Tongue (tissue), 2 donors: ENCODE measurements around the gene APELA. TPM values are rescaled to one million over a fixed set of nuclear protein-coding genes. Genes with fewer than 3 reads are reported as not detected.
"Not testable (repeated sequence)": the region's sequence is repeated elsewhere in the genome, so short reads cannot be mapped to it uniquely, and the experiment has no call there.

Experiments
- DNase-seq: peaks from one replicate; pipeline ENCODE4 v3.0.0-alpha.2; 2015
- total RNA-seq: library from RNA; depleted of rRNA; stranded (reverse); fragments of >200 nt; gene quantifications from one replicate; pipeline ENCODE4 v1.2.3, GENCODE V29; 2014

The APELA gene, protein sequence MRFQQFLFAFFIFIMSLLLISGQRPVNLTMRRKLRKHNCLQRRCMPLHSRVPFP
- not detected for total RNA-seq

DNA sequence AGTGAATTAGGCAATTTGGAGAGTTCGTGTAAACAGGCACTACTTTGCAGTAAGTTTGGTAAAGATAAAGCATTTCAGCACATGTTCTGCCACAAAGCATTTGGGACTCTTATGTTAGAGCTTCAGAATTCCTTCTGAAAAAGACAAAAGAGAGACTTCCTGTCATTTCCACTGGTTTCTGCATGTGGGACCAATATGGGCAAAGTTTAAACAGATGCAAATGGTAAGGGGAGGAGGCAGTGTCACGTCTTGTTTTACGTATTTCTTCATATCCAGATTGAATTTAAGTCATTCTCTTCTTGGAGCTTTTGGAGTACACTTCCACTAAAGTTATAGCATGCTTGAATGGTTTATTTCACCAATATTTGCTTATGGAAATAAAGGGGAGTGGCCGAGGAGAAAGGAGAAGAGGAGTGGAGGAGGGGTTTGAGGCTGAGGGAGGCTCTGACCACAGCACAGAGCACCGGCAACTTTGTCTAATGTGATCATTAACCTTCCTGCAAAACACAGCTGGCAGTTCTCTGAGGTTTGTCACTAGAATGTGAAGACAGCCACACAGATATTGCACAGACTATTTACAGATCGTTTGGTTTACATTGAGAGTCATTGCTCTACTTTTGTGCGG lies at the start of gene APELA:
TSS of gene APELA (plus strand) at position 479 of the 625 bp plus-strand sequence. CDS start 154 bp downstream, outside the sequence.
- peak; percentile 21 for DNase-seq

- no peak for DNase-seq
Measured at GRCh38 chr4:164828955-164829354, 48.0 kb upstream of the APELA start.

- DNase-seq = peak; percentile 55
Measured at GRCh38 chr4:164846566-164846965, 30.4 kb upstream of the APELA start.

DNA sequence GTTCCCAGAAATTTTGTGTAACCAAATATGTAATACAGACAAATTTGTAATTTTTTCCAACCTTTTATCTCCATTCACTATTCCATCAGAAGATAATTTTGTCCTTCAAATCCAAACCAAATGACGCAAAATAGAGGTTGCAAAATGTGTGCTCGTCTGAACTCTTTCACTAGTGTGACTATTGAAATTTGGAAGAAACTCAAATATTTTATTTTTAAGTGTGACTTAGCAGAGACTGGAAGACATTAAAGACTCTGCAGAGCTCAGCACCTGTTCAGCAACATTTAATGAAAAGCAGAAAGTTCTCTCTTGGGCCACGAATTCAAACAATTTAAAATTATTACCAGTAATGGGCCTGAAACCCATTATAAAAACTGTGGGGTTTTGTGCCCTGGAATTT lies 30.0 kb upstream of the APELA start:
- peak; percentile 44 for DNase-seq

- no peak for DNase-seq
Measured at GRCh38 chr4:164847967-164848649, 28.9 kb upstream of the APELA start.

DNA sequence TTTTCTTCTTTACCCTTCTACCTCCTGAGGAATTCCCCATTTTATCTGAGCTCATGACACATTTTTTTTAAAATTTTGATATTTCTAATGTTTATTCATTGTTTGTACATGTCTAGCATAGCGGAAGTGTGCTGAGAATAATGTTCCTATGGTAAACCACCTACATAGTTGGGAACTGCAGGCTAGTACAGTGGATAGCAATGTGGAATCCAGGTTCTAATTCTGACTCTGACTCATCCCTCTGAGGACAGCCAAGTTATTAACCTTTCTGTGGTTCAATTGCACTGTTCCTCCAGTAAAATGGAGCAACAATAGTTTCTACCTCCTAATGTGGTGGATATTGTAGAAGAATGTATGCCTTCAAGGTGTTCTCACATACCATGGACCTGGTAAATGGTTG lies 20.6 kb upstream of the APELA start:
- DNase-seq = no peak

DNA sequence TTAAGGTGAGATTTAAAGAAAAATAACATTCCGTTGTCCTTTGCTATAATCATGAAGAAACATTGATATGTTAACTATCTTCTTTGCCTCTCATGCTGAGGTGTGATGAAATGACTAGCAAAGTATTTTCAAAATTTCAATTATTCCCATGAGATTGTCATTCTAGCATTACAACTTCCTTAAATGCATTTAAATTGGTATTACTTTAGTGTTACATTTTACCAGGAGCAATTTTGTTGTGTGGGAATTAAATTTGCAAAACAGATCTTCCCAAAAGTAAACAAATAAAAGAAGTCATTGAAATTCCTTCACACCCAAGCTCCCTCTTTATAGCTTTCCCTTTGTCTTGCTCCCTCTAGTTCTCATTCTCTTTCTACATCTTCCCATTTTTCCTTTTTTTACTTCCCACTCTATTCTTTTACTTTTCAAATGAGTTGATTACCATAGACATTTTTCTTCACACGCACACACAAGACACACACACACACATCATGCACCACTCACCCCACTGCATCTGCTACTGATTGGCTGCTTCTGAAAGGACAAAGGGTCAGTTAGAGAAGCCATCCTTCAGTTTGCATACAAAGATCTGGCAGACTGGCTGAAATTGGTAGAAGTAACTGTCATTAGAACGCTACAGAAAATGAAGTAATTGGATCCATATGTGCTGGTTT lies 10.0 kb upstream of the APELA start:
- peak; percentile 31 for DNase-seq

DNA sequence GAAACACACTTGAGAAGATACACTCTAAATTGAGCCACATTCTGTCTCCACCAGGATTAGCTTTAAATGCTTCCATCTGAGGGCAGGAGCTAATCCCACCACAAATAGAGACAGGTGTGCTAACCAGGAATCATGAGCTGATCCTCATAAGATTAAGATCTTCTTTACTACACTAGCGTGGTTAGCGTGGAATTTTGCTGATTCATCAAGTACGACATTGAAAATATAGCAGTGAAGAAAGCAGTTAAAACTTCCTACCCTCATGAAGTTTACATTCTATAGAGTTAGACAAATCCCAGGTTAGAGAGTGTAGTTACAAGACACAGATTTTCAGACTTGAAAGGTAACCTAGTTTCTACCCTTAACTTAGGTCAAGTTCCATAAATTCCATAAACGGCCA lies 5.3 kb upstream of the APELA start:
- DNase-seq = no peak

DNA sequence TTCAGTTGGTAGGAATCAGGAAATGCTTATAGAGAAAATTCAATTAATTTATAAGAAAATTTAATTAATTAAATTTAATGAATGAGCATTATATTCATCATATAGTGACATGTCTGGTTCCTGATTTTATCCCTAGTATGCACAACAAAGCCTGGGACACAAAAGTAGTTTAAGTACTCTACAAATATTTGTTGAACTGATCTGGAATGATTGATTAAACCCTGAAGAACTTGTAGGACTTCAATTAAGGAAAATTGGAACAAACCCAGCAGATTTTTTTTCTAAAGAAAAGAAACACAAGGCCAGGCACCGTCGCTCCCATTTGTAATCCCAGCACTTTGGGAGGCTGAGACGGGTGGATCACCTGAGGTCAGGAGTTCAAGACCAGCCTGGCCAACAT lies 4.5 kb upstream of the APELA start:
- DNase-seq = no peak

DNA sequence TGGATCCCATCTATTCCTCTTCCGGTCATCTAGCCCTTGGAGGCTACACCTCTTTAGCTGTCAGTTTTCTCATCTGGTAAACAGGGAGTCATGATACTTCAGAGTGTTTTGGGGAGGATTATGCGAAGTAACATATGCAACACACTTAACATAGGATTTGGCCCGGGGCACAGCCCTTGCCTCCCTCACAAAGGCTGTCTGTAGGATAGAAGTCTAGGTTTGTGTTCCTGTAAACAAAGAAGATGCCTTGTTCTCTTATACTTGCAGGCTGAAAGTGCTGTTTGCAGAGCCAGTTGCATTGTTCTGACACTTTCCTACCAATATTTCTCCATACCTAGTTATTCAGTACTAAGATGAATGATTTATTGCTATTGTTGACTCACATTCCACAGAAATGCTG lies 2.2 kb upstream of the APELA start:
- DNase-seq = no peak

- no peak for DNase-seq
Measured at GRCh38 chr4:164880489-164881262, 3.7 kb downstream of the APELA start.

DNA sequence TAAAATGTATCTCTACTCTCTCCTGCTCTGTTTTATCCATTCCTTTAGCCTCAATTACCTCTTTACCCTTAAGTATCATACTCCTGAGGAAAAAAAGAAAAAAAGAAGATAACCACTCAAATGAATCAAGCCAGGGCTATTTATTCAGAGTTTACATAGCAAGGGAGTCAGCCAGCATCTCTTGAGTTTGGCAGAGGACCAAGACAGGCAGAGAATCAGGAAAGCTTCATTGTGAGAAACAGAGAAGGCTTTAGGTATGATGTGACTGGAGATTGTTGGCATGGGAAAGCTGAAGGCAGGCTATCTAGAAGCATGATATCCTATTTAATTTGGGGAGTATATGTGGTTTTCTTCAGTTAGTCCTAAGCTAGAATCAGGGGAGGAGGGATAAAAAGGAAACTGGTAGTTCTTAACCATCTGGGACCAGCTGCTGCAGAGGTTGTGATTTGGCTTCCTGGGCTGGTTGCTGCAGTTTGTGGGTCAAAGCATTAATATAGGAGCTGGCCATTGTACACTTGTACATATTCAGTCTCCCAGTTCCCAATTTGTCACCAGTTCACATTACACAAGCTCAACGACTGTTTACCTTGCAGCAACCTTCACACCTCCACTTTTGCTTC lies 11.2 kb downstream of the APELA start:
- DNase-seq = peak; percentile 37

DNA sequence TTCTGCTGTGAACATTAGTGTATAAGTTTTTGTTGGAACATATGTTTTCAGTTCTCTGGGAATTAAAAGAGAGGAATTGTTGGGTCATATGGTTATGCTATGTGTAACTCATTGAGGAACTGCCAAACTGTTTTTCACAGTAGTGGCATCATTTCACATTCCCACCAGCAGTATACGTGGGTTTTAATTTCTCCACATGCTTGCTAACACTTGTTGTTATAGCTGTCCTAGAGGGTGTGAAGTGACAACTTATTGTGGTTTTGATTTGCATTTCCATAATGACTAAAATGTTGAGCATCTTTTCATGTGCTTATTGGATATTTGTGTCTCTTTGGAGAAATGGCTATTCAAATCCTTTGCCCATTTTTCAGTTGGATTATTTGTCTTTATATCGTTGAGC lies 13.7 kb downstream of the APELA start:
- no peak for DNase-seq

GRCh38 chr4:164892018-164892417 lies 15.0 kb downstream of the APELA start:
- DNase-seq = no peak

- no peak for DNase-seq
Measured at GRCh38 chr4:164894702-164895101, 17.7 kb downstream of the APELA start.

DNA sequence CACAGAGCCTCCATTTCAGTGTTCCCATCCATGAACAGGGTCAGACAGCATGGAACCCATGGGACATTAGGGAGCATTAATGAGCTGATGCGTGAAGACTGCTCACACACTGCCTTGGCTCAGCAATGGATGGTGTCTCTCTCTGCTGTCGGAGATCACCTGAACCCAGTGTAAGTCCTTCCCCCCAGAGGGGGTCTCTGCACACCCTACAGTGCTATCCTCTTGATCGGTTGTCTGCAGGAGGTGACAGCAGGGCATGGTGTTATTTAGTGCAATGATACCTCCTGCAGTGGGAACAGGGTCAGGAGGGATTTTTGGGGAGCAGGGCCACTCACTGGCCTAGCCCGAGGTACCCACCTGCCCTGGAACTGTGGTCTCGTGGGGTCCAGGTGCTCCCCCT lies 25.6 kb downstream of the APELA start:
- no peak for DNase-seq

DNA sequence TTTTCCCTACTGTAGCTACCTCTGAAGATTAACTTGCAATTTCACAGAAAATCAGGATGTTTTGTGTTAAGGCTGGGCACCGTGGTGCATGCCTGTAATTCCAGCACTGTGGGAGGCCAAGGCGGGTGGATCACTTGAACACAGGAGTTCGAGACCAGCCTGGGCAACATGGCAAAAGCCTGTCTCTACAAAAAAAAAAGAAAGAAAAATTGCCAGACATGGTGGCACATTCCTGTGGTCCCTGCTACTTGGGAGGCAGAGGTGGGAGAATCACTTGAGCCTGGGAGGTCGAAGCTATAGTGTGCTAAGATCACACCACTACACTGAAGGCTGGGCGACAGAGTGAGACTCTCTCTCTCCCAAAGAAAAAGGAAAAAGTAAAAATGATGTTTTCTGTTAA lies 27.4 kb downstream of the APELA start:
- no peak for DNase-seq

DNA sequence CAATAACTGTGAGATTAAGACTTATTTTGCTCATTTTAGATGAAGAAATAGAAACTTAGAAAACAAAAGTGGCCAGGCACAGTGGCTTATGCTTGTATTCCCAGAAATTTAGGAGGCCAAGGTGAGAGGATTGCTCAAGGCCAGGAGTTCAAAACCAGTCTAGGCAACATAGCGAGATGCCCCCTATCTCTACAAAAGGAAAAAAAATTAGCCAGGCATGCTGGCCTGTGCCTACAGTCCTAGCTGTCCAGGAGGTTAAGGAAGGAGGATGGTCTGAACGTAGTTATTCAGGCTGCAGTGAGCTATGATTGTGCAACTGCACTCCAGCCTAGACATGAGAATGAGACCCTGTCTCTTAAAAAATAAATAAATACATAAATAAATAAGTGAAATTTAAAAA lies 28.0 kb downstream of the APELA start:
- no peak for DNase-seq

DNA sequence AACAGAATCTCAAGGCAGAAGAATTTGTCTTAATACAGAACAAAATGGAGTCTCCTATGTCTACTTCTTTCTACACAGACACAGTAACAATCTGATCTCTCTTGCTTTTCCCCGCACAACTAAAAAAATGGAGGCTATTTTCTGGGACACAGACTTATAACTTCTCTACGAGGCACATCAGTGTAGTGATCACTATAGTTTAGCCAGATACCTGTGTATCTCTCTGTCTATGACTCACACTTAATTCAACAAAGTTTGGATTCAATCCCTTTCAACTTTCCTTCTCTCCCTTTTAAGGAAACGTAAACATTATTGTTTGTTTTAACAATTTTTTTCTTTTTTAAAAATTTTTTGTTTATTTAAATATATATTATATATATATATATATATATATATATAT lies 29.4 kb downstream of the APELA start:
- no peak for DNase-seq

- DNase-seq = not testable (repeated sequence)
Measured at GRCh38 chr4:164913506-164913905, 36.5 kb downstream of the APELA start.

GRCh38 chr4:164918956-164919355 lies 42.0 kb downstream of the APELA start:
- DNase-seq = no peak

DNA sequence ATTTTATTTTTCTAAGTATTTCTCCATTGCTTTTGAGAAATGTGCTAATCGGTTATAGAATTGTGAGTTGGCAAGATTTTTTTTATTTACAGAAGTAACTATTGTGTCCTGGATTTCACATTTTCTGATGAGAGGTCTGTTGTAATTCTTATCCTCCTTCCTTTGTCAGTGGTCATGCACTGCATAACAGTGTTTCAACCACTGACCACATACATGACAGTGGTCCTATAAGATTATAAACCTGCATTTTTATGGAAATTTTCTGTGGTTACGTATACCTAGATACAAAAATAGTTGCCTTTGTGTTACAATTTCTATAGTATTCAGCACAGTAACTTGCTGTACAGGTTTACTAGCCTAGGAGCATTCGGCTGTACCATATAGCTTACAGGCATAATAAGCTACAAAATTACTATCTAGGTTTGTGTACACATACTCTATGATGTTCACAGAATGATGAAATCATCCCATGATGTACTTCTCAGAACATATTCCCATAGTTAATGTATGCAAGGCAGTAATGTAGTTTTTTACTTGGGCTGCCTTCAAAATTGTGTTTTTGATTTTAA lies 47.8 kb downstream of the APELA start:
- no peak for DNase-seq
